Activated T-helper 1 cell treated with anti-CD3 and anti-CD28 coated beads, Interleukin-12 subunit alpha, Interleukin-12 subunit beta, Interleukin-2, Interleukin-4 antibody, amounts not matched to agents 30 ng/mL and 10 ng/mL and 1 ng/mL, durations not matched to agents 14 hours and 24 hours and 36 hours (primary cell): Measurements from ENCODE around the gene SDR39U1. TPM values are rescaled to one million over a fixed set of nuclear protein-coding genes. Genes with fewer than 3 reads are reported as not detected.

Source experiments
- DNase-seq: peaks from one replicate; pipeline ENCODE4 v3.0.0; 2021; ENCODE audit warnings: low spot score
- H3K27ac Mint-ChIP-seq: one replicate; pipeline ENCODE4 v1.8.0; 2021; ENCODE audit warnings: mild to moderate bottlenecking, mixed read lengths
- H3K27me3 Mint-ChIP-seq: one replicate; pipeline ENCODE4 v1.8.0; 2022; ENCODE audit warnings: mild to moderate bottlenecking, moderate library complexity, mixed read lengths; ENCODE audit not compliant: insufficient read depth
- H3K36me3 Mint-ChIP-seq: one replicate; pipeline ENCODE4 v1.8.0; 2021; ENCODE audit warnings: low read depth, mixed read lengths
- H3K4me1 Mint-ChIP-seq: one replicate; pipeline ENCODE4 v1.8.0; 2021; ENCODE audit warnings: low read depth, mixed read lengths
- H3K4me3 Mint-ChIP-seq: one replicate; pipeline ENCODE4 v1.8.0; 2021; ENCODE audit warnings: mild to moderate bottlenecking, moderate library complexity, mixed read lengths
- H3K9me3 Mint-ChIP-seq: one replicate; pipeline ENCODE4 v1.8.0; 2021; ENCODE audit warnings: mixed read lengths
- intact Hi-C: fragments of 100-400 bp; cut with micrococcal nuclease; formaldehyde crosslinking; loops from one replicate; pipeline ENCODE4 v1.15.1; 2024
- total RNA-seq: library from RNA; stranded (reverse); gene quantifications from 2 replicates; pipeline ENCODE4 v1.2.3, GENCODE V29; 2022

The SDR39U1 gene
- total RNA-seq, 1 donor from 2014 or later, result 41.5 TPM

DNA sequence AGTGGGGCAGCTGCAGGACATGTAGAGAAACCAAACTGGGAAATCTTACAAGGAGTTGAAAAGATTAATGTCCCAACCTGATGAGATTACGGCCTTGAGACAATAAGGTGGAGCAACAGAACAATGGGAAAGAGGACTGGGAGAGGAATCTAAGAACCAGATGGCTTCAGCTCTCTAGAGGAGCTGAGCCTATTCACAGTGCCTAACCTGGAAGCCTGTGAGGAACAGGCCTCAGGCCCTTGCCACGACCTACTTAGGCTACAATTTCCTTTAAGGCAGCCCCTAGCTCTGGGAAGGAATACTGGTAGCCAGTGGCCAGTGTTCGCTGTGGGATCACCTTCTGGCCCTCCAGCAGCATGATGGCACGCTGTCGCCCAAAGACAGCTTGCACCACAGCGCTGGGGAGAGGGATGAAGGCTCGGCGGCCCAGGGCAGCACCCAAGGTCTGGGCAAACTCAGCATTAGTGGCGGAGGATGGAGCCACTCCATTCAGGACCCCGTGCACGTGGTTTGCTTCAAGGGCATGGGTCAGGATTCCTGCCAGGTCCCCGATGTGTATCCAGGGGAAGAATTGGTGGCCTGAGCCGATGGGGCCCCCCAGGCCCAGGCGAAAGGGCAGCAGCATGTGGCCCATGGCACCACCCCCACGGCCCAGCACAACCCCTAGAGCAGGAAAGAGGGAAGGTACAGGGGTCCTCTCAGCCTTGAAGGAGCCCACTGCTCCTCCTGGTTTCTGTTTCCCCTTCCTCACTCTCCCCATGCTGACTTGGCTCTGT is 2.6 kb downstream of the SDR39U1 start:
- no peak for DNase-seq
- no peaks in the 10 kb centered on the region for H3K27me3 Mint-ChIP-seq
- peak overlapping the region; percentile 24 for H3K27ac Mint-ChIP-seq
- peaks cover 66% of the 10 kb centered on the region for H3K4me1 Mint-ChIP-seq
- H3K36me3 Mint-ChIP-seq, result peaks cover 51% of the 10 kb centered on the region
- intact Hi-C loops, result loop anchor here (5.0 to 10.0 kb wide), 3 partner anchors 328 to 1115 kb away; partner anchors contain the start of genes AP1G2, DCAF11, NRL and PABPN1
- H3K4me3 Mint-ChIP-seq, result peak overlapping the region; percentile 58
- H3K9me3 Mint-ChIP-seq, result no peaks in the 10 kb centered on the region

DNA sequence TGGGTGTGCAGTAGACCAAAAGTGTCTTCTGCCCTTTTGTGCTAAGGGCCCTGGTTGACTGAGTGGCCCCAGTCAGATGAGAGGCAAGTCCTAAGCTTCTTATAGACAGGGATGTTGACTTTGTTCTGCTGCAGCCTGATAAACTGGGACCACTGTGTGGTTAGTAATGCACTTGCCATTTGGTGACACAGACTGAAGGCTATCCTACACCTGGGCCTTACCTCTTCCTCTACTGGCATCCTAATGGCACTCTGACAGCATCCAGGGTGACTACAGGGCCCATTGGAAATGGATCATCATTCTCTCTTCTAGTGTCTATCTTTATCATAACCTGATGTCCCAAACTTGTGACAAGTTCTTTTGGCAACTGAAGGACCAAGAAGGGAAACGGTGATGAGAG is 3.3 kb downstream of the SDR39U1 start:
- Mint-ChIP-seq H3K27me3 (no peaks in the 10 kb centered on the region), H3K36me3 (peaks cover 54% of the 10 kb centered on the region), H3K27ac (peak overlapping the region; percentile 24), H3K4me1 (peaks cover 68% of the 10 kb centered on the region), H3K4me3 (peak overlapping the region; percentile 58), H3K9me3 (no peaks in the 10 kb centered on the region)
- intact Hi-C loops, result loop anchor here (10.0 kb wide), 1 partner anchor 1114 kb away; the partner anchor contains the start of gene PABPN1
- DNase-seq, result no peak

DNA sequence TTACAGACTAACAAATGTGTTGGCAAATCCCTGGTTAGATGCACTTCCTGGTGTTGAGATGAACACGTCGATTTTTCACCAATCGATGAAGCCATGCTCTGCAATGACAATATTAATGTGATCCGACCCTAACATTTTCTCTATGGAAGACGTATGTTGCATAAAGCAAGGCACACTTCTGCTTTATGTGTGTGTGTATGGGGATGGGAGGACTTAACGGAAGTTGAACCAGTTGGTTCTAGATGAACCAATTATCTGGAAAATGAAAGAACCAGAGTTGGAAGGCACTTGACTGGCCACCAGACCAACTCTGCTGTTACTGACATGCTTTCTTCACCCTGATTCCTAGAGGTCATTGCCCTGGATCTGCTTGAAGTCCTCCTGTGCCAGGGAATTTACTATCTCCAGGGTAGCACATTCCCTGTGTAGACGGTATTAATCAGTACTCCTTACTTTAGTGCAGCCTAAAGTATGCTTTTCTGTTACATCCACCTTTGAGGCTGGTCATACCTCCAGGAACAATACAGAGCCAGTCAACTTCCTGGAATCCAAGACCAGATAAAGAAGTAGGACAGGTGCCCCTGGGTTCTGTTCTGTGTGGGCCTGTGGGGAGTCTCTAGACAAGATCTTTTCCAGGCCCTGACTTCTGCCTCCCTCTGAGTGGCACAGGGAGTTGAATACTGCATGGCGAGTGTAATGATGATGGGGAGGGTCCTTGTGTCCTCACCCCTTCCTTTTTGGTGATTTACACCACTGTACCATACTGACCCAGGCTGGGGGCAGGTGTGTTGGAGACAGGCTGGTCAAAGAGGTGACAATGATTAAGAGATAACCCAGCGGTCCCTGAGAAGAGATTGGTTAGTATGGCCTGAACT is 4.1 kb downstream of the SDR39U1 start:
- H3K4me1 Mint-ChIP-seq, result peaks cover 69% of the 10 kb centered on the region
- H3K27me3 Mint-ChIP-seq, result no peaks in the 10 kb centered on the region
- H3K9me3 Mint-ChIP-seq, result no peaks in the 10 kb centered on the region
- H3K36me3 Mint-ChIP-seq, result peaks cover 58% of the 10 kb centered on the region
- intact Hi-C loops, result loop anchor here (10.0 kb wide), 1 partner anchor 1114 kb away; the partner anchor contains the start of gene PABPN1
- DNase-seq, result no peak
- H3K27ac Mint-ChIP-seq, result peak overlapping the region; percentile 68
- no peak overlapping the region for H3K4me3 Mint-ChIP-seq

DNA sequence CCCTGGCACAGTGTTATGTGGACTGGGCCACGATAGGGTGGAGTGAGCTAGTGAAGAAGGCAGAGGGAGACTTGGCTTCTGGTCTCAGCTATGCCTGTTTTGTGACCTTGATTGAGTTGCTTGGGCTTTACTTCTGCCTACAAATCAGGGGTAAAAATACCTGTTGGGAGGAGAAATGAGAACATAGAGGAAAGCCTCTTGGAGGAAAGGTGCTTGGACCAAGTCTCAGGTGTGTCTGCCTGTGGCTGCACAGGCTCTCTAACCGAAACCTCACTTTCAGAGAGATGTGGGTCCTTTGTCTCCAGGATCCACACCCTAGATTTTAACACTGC is 4.9 kb downstream of the SDR39U1 start:
- H3K27me3 Mint-ChIP-seq, result no peaks in the 10 kb centered on the region
- no peaks in the 10 kb centered on the region for H3K9me3 Mint-ChIP-seq
- H3K4me3 Mint-ChIP-seq, result no peak overlapping the region
- DNase-seq, result no peak
- intact Hi-C loops, result loop anchor here (10.0 kb wide), 1 partner anchor 1113 kb away; the partner anchor contains the start of gene PABPN1
- H3K27ac Mint-ChIP-seq, result peak overlapping the region; percentile 35
- H3K36me3 Mint-ChIP-seq, result peaks cover 65% of the 10 kb centered on the region
- peaks cover 71% of the 10 kb centered on the region for H3K4me1 Mint-ChIP-seq

DNA sequence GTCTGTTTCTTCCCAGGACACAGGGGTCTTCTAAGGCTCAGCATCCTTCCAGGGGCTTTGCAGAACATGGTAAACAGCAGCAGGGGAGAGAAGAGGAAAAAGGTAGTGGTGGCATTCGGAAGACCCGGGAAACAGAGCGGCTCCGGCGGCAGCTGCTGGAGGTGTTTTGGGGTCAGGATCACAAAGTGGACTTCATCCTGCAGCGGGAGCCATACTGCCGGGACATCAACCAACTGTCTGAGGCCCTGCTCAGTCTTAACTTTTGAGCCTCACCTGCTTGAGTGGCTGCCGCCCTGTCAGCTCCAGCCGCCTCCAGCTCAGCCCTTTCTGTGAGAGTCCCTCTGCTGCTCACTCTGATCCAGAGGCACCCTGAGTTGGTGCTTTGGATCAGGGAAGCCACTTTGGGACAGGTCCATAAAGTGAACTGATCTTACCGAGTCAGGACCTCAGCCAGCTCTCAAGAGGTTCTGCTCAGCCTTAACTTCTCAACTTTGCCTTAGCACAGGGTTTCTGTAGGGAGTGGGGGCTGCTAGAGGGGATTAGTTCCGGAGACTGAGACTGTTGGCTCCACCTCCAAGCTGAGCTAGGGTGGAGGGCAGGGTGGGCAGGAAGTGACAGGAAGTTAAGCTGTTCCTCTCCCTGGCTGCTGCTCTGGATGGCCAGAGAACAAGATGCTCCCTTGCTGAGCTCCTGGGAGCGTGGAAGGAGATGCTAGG is 5.4 kb downstream of the SDR39U1 start:
- Mint-ChIP-seq H3K9me3 (no peaks in the 10 kb centered on the region), H3K27ac (peak overlapping the region; percentile 53), H3K4me3 (peak overlapping the region; percentile 32), H3K36me3 (peaks cover 65% of the 10 kb centered on the region), H3K4me1 (peaks cover 71% of the 10 kb centered on the region), H3K27me3 (no peaks in the 10 kb centered on the region)
- intact Hi-C loops, result loop anchor here (10.0 kb wide), 1 partner anchor 1112 kb away; the partner anchor contains the start of gene PABPN1
- DNase-seq, result no peak

DNA sequence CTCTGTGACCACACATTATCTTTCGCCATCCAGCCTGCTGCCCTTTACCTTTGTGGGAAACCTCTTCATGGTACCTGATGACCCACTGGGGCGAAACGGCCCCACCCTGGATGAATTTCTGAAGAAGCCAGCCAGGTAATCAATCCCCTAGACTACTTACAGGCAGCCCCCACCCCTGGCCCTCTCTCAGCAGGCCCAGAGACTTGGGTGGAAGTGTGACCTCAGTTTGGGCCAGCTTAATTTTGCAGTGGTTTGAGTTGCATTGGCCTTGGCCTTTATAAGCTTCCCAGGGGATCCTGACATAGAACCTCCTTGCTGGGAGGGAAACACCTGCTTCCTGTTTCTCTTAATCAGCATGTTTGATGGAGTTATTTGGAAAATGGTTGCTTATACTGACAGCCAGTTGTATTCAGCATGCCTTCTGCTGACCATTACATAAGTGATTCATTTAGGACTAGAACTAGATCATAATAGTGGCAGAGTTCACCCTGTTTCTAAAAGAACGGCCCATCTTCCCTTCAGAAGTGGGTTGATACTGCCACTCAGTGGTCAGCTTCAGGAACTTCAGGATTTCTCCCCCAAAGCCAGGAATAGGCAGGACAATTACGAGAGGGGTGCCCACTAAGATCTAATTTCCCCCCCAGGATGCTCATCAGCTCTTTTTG is 6.1 kb downstream of the SDR39U1 start:
- peak; percentile 26 for DNase-seq
- Mint-ChIP-seq H3K4me1 (peaks cover 72% of the 10 kb centered on the region), H3K36me3 (peaks cover 65% of the 10 kb centered on the region), H3K27me3 (no peaks in the 10 kb centered on the region), H3K4me3 (peak overlapping the region; percentile 32), H3K9me3 (no peaks in the 10 kb centered on the region), H3K27ac (peak overlapping the region; percentile 53)
- intact Hi-C loops, result loop anchor here (1.0 to 10.0 kb wide), 3 partner anchors 71 to 1112 kb away; partner anchors contain the start of gene PABPN1

DNA sequence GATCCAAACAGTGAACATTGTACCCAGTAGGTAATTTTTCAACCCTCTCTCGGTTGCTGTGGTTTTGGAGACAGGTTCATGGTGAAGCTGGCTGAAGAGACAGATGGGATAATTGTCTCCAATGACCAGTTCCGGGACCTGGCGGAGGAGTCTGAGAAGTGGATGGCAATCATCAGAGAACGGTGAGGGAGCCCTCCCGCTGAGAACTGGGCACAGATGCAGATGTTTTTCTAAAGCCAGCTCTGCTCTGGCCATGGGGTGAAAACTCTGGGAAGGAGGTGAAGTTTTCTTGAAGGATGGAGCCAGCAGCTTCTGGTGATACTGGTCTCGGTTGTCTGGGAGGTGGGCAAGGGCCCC is 6.6 kb downstream of the SDR39U1 start:
- Mint-ChIP-seq H3K9me3 (no peaks in the 10 kb centered on the region), H3K4me1 (peaks cover 73% of the 10 kb centered on the region), H3K4me3 (no peak overlapping the region), H3K27me3 (no peaks in the 10 kb centered on the region), H3K36me3 (peaks cover 65% of the 10 kb centered on the region), H3K27ac (peak overlapping the region; percentile 50)
- intact Hi-C loops, result loop anchor here (1.0 to 10.0 kb wide), 3 partner anchors 71 to 1111 kb away; partner anchors contain the start of gene PABPN1
- no peak for DNase-seq

DNA sequence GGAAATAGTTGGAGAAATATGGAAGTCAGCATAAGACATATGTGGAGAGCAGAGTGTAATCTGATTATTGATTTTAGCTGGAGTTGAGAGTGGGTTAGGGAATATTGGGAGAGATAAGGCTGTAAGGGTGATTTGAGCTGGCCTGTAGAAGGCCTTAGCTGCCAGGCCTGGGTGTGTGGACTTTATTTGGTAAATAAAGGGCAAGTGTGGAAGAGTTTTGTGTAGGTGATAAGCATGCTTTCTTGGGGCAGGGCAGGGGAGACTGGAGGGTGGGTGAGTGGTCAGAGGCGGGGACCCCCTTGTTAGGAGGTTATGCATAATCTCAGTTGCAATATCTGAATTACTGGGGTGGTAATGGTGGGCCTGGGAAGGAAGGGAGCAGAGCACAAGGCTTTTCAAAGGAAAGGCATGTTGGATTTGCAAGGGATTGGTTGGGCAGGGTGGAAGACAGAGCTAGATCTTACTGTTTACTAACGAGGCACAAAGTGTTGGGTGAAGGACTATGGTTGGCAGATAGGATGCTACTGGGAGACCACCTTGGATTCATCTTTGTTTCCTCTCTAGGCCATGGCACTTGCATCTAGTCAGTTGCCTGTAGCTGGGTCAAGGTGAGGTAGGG is 7.3 kb downstream of the SDR39U1 start:
- Mint-ChIP-seq H3K4me1 (peaks cover 68% of the 10 kb centered on the region), H3K36me3 (peaks cover 60% of the 10 kb centered on the region), H3K27ac (peak overlapping the region; percentile 49), H3K9me3 (no peaks in the 10 kb centered on the region), H3K4me3 (no peak overlapping the region), H3K27me3 (no peaks in the 10 kb centered on the region)
- no peak for DNase-seq
- intact Hi-C loops, result loop anchor here (10.0 kb wide), 1 partner anchor 1110 kb away; the partner anchor contains the start of gene PABPN1

DNA sequence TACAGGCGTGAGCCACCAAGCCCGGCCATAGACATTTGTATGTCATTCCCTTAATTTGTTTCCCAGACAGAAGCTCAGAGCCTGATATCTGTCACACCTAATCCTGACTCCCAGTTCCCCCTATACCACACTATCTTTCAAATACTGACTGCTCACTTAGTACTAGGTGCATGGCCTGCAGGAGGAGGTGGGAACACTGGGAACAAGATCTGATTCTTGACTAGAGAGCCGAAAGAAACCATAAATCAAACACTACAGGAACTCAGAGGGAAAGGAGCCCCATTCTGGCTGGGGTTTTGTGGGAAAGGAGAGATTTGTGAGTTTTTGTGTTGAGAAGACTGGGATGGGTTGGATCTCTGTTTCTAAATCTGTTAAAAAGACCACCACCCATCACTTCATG is 7.9 kb downstream of the SDR39U1 start:
- Mint-ChIP-seq H3K27ac (no peak overlapping the region), H3K4me3 (no peak overlapping the region), H3K27me3 (no peaks in the 10 kb centered on the region), H3K9me3 (no peaks in the 10 kb centered on the region), H3K4me1 (peaks cover 67% of the 10 kb centered on the region), H3K36me3 (peaks cover 59% of the 10 kb centered on the region)
- intact Hi-C loops, result loop anchor here (5.0 to 10.0 kb wide), 3 partner anchors 272 to 1902 kb away; partner anchors contain the start of genes IRF9 and PABPN1
- no peak for DNase-seq

DNA sequence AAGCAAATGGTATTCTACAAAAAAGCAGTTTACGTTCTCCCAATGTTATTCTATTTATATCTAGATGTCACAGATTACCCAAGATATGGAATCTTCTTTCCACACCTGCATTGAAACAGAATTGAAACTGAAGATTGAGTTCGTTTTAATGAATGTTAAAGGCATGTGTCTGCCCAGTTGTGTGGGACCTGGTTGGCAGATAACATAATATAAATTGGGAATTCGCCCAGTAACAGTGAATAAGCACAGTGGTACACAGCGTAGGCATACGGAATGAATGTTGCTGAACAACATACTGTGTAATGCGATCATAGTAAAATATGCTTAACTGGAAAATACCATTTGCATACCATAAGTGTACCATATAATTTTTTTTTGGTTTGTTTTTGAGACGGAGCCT is 8.5 kb downstream of the SDR39U1 start:
- no peak overlapping the region for H3K27ac Mint-ChIP-seq
- peaks cover 53% of the 10 kb centered on the region for H3K36me3 Mint-ChIP-seq
- H3K4me3 Mint-ChIP-seq, result no peak overlapping the region
- no peak for DNase-seq
- no peaks in the 10 kb centered on the region for H3K27me3 Mint-ChIP-seq
- H3K9me3 Mint-ChIP-seq, result no peaks in the 10 kb centered on the region
- intact Hi-C loops, result loop anchor here (5.0 to 10.0 kb wide), 3 partner anchors 272 to 1902 kb away; partner anchors contain the start of genes IRF9 and PABPN1
- H3K4me1 Mint-ChIP-seq, result peaks cover 67% of the 10 kb centered on the region

DNA sequence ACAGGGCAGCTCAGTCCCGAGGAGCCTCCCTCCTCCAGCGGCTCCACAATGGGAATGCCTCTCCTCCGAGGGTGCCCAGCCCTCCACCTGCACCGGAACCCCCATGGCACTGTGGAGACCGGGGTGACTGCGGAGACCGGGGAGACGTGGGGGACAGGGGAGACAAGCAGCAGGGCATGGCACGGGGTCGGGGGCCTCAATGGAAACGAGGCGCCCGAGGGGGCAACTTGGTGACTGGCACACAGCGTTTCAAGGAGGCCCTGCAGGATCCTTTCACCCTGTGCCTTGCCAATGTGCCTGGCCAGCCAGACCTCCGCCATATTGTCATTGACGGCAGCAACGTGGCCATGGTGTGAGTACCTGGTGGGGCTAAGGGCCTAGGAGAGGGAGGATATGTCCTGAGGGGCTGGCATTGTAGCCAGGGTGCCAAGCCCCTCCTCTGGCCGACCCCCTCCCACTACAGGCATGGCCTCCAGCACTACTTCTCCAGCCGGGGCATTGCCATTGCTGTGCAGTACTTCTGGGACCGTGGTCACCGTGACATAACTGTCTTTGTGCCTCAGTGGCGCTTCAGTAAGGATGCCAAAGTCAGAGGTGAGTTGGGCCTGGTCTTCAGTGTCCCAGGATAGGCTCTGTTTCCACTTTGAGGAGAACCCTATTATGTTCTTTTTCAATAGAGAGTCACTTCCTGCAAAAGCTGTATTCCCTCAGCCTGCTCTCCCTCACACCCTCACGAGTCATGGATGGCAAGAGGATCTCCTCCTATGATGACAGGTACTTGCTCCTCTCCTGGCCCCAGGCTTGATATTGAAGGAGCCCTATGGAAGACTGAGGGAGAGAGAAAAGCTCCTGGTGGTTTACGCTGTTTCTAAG is 10.1 kb downstream of the SDR39U1 start:
- Mint-ChIP-seq H3K4me3 (no peak overlapping the region), H3K27ac (no peak overlapping the region), H3K9me3 (no peaks in the 10 kb centered on the region), H3K27me3 (no peaks in the 10 kb centered on the region), H3K4me1 (peaks cover 54% of the 10 kb centered on the region), H3K36me3 (peaks cover 38% of the 10 kb centered on the region)
- intact Hi-C loops, result loop anchor here (5.0 to 10.0 kb wide), 3 partner anchors 270 to 1900 kb away; partner anchors contain the start of genes IRF9 and PABPN1
- DNase-seq, result no peak
